Limb (tissue), 2 donors: Measurements from ENCODE around the gene CD200R1L.

Experiments
- DNase-seq, 2 donors: peaks; one replicate each; pipeline ENCODE4 v3.0.0-alpha.2; 2016; ENCODE audit errors: extremely low spot score in 2 of 2

The CD200R1L gene

GRCh38 chr3:112767777-112768176, 78.9 kb downstream of the CD200R1L start:
- no peak for DNase-seq

GRCh38 chr3:112767177-112767576, 79.5 kb downstream of the CD200R1L start:
- DNase-seq, result no peak
